Effector memory CD4-positive, alpha-beta T cell (primary cell): ENCODE data around the gene KNSTRN.

Source experiments
- DNase-seq, 3 donors: peaks; one replicate each; pipeline ENCODE4 v3.0.0-alpha.2; 2020
- H3K27ac ChIP-seq: 2 replicates; pipeline ENCODE4 v1.7.0; 2013; ENCODE audit warnings: mild to moderate bottlenecking, low read length, moderate library complexity; ENCODE audit not compliant: insufficient read depth, poor library complexity, severe bottlenecking
- H3K27me3 ChIP-seq: replicated peaks from 2 replicates; pipeline ENCODE4 v1.7.0; 2013; ENCODE audit warnings: mild to moderate bottlenecking, low read length; ENCODE audit not compliant: insufficient read depth, control insufficient read depth, poor library complexity, severe bottlenecking
- H3K36me3 ChIP-seq: 2 replicates; pipeline ENCODE4 v1.7.0; 2013; ENCODE audit warnings: mild to moderate bottlenecking, low read length, moderate library complexity; ENCODE audit not compliant: control insufficient read depth, insufficient read depth
- H3K4me1 ChIP-seq: 2 replicates; pipeline ENCODE4 v1.7.0; 2013; ENCODE audit warnings: low read length, mild to moderate bottlenecking; ENCODE audit not compliant: control insufficient read depth, insufficient read depth, poor library complexity, severe bottlenecking
- H3K4me3 ChIP-seq: 2 replicates; pipeline ENCODE4 v1.7.0; 2013; ENCODE audit warnings: low read length, low read depth, mild to moderate bottlenecking; ENCODE audit not compliant: insufficient read depth, poor library complexity, severe bottlenecking
- H3K9me3 ChIP-seq: 2 replicates; pipeline ENCODE4 v1.7.0; 2013; ENCODE audit warnings: mild to moderate bottlenecking, low read length, moderate library complexity; ENCODE audit not compliant: control insufficient read depth

Gene KNSTRN

GRCh38 chr15:40365624-40366456 lies 16.7 kb upstream of the KNSTRN start:
- Histone ChIP-seq H3K27me3 (no peaks in the 10 kb centered on the region), H3K9me3 (no peaks in the 10 kb centered on the region), H3K4me3 (no peak overlapping the region), H3K36me3 (no peaks in the 10 kb centered on the region), H3K4me1 (peaks cover 14% of the 10 kb centered on the region), H3K27ac (no peak overlapping the region)
- no peak for DNase-seq

DNA sequence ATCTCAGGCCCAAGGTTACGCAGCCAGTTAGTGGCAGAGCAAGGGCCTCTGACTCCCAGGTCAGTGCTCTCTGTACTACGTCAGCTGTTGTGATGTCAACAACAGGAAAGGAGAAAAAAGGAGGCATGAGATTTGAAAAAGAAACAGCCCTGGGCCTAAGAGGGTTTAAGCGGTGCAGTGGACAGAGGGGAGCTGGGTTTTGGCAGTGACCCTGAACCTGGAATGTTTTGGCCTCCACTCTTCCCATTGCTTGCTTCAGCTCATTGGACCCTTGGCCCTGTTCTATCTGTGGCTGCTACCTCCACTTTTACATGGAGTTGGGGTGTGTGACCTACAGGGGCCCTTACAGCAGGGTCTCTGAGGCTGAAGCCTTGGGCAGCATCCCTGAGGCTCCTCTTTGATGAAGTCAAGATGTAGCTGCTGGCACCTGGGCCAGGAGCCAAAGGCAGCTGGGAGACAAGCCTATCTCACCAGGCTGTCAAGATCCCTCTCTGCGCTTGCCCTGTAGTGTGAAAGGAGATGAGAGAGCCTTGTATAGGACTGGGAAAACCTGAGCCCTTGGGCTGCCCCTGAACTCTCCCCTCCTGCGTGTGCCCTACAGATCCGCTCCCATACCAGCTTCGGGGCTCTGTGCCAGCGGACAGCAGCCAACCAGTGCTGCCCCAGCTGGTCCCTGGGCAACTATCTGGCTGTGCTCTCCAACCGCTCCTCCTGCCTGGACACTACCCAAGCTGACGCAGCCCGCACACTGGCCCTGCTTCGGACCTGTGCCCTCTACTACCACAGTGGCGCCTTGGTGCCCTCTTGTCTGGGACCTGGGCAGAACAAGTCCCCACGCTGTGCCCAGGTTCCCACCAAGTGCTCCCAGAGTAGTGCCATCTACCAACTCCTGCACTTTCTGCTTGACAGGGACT lies 15.8 kb upstream of the KNSTRN start:
- Histone ChIP-seq H3K27ac (peak overlapping the region; percentile 26), H3K4me3 (peak overlapping the region; percentile 59), H3K27me3 (no peaks in the 10 kb centered on the region), H3K4me1 (peaks cover 14% of the 10 kb centered on the region), H3K36me3 (no peaks in the 10 kb centered on the region), H3K9me3 (no peaks in the 10 kb centered on the region)
- DNase-seq = no peak

- no peak for DNase-seq
- Histone ChIP-seq H3K4me1 (peaks cover 14% of the 10 kb centered on the region), H3K27me3 (no peaks in the 10 kb centered on the region), H3K27ac (peak overlapping the region; percentile 26), H3K36me3 (no peaks in the 10 kb centered on the region), H3K9me3 (no peaks in the 10 kb centered on the region), H3K4me3 (peak overlapping the region; percentile 59)
Measured at GRCh38 chr15:40367371-40367685, 15.2 kb upstream of the KNSTRN start.

DNA sequence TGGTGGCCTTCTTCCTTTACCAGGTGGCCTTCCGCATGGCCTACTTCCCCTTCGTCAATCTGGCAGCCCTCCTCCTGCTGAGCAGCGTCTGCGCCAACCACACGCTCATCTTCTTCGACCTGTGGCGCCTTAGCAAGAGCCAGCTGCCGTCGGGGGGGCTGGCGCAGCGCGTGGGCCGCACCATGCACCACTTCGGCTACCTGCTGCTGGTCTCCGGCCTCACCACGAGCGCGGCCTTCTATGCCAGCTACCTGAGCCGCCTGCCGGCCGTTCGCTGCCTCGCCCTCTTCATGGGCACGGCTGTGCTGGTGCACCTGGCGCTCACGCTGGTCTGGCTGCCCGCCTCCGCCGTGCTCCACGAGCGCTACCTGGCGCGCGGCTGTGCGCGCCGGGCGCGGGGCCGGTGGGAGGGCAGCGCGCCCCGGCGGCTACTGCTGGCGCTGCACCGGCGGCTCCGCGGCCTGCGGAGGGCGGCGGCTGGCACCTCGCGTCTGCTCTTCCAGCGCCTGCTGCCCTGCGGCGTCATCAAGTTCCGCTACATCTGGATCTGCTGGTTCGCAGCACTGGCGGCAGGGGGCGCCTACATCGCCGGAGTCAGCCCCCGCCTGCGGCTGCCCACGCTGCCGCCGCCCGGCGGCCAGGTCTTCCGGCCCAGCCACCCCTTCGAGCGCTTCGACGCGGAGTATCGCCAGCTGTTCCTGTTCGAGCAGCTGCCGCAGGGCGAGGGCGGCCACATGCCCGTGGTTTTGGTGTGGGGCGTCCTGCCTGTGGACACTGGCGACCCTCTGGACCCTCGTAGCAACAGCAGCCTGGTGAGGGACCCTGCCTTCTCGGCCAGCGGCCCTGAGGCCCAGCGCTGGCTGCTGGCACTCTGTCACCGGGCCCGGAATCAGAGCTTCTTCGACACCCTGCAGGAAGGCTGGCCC lies 14.6 kb upstream of the KNSTRN start:
- Histone ChIP-seq H3K27me3 (no peaks in the 10 kb centered on the region), H3K9me3 (no peaks in the 10 kb centered on the region), H3K4me3 (peak overlapping the region; percentile 59), H3K36me3 (no peaks in the 10 kb centered on the region), H3K4me1 (peaks cover 14% of the 10 kb centered on the region), H3K27ac (peak overlapping the region; percentile 26)
- peak; percentile 79 to 82 (median 79) for DNase-seq

- Histone ChIP-seq H3K27me3 (no peaks in the 10 kb centered on the region), H3K27ac (no peak overlapping the region), H3K36me3 (no peaks in the 10 kb centered on the region), H3K4me3 (no peak overlapping the region), H3K4me1 (peaks cover 14% of the 10 kb centered on the region), H3K9me3 (no peaks in the 10 kb centered on the region)
- DNase-seq = no peak
Measured at GRCh38 chr15:40368719-40369473, 13.6 kb upstream of the KNSTRN start.

DNA sequence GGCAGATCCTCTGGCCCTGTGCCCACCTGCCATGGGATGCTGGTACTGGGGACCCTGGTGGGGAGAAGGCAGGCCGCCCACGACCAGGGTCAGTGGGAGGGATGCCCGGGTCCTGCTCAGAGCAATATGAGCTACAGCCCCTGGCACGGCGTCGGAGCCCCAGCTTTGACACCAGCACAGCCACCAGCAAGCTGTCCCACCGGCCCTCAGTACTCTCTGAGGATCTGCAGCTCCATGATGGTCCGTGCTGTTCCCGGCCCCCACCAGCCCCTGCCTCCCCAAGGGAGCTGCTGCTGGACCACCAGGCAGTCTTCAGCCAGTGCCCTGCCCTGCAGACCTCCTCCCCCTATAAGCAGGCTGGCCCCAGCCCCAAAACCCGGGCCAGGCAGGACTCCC lies 13.0 kb upstream of the KNSTRN start:
- Histone ChIP-seq H3K9me3 (no peaks in the 10 kb centered on the region), H3K27me3 (no peaks in the 10 kb centered on the region), H3K4me1 (peaks cover 14% of the 10 kb centered on the region), H3K4me3 (no peak overlapping the region), H3K27ac (no peak overlapping the region), H3K36me3 (no peaks in the 10 kb centered on the region)
- DNase-seq = no peak

DNA sequence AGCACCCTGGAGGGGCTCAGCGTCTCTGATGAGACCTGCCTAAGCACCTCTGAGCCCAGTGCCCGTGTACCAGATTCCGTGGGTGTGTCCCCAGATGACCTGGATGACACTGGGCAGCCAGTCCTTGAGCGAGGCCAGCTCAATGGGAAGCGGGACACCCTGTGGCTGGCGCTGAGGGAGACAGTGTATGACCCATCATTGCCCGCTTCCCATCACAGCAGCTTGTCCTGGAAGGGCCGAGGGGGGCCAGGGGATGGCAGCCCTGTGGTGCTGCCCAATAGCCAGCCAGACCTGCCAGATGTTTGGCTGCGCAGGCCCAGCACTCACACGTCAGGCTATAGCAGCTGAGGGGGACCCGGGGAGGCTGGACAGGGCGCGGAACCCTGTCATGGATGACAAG lies 12.6 kb upstream of the KNSTRN start:
- no peak overlapping the region for H3K27ac ChIP-seq
- H3K9me3 ChIP-seq = no peaks in the 10 kb centered on the region
- DNase-seq = no peak
- no peaks in the 10 kb centered on the region for H3K27me3 ChIP-seq
- peaks cover 14% of the 10 kb centered on the region for H3K4me1 ChIP-seq
- H3K36me3 ChIP-seq = no peaks in the 10 kb centered on the region
- H3K4me3 ChIP-seq = no peak overlapping the region

GRCh38 chr15:40372981-40373380 lies 9.5 kb upstream of the KNSTRN start:
- Histone ChIP-seq H3K27ac (no peak overlapping the region), H3K36me3 (no peaks in the 10 kb centered on the region), H3K4me3 (no peak overlapping the region), H3K9me3 (no peaks in the 10 kb centered on the region), H3K4me1 (peaks cover 3% of the 10 kb centered on the region), H3K27me3 (no peaks in the 10 kb centered on the region)
- no peak for DNase-seq

DNA sequence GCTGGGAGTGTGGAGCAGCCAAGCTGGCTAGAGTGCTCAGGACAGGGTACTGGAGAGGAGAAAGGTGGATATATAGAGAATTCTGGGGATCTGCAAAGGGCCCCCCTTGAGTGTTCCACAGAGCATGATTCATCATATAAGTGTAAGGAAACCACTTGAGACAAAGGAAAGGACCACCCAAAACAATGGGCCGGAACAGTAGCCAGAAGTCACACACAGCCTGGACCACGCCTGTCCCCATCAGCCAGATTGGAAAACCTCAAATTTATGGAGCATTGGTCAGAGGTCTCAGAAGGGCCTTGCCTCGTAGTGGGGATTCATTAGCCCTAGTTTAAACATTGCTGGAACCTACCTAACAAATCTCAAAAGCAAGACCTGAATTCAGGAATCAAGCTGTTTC lies 4.9 kb upstream of the KNSTRN start:
- H3K4me3 ChIP-seq = no peak overlapping the region
- no peaks in the 10 kb centered on the region for H3K4me1 ChIP-seq
- H3K27me3 ChIP-seq = no peaks in the 10 kb centered on the region
- DNase-seq = no peak
- no peak overlapping the region for H3K27ac ChIP-seq
- H3K36me3 ChIP-seq = no peaks in the 10 kb centered on the region
- H3K9me3 ChIP-seq = no peaks in the 10 kb centered on the region
